ENCODE results near the gene LRRIQ3.

DNA sequence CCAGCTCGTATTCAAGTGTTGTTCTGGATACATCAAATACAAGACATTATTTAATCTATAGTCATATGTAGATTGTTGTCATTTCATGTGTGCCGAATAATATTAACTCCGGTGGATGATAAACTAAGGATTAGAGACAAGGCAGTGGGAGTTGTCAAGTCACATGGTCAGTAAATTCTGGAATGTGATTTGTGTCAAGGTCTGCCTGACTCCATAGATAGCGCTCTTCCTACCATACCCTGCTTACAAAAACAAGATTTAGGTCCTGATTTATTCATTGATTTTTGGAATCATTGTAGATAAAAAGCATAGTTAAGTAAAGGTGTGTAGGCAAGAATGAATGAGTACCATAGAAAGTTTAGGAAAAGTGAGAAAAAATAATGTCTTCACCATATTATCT is 39.8 kb upstream of the LRRIQ3 start:
- TF ChIP-seq, protein P1, sequence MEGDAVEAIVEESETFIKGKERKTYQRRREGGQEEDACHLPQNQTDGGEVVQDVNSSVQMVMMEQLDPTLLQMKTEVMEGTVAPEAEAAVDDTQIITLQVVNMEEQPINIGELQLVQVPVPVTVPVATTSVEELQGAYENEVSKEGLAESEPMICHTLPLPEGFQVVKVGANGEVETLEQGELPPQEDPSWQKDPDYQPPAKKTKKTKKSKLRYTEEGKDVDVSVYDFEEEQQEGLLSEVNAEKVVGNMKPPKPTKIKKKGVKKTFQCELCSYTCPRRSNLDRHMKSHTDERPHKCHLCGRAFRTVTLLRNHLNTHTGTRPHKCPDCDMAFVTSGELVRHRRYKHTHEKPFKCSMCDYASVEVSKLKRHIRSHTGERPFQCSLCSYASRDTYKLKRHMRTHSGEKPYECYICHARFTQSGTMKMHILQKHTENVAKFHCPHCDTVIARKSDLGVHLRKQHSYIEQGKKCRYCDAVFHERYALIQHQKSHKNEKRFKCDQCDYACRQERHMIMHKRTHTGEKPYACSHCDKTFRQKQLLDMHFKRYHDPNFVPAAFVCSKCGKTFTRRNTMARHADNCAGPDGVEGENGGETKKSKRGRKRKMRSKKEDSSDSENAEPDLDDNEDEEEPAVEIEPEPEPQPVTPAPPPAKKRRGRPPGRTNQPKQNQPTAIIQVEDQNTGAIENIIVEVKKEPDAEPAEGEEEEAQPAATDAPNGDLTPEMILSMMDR (IDR thresholded peaks at IDR 0.05): no peak
- TF ChIP-seq POLR2A (IDR thresholded peaks at IDR 0.05): no peak
